Fibroblast of peridontal ligament (primary cell): ENCODE measurements around the gene FGFR2.

ENCODE experiments used
- DNase-seq: peaks from one replicate; pipeline ENCODE4 v3.0.0-alpha.2; 2010; ENCODE audit errors: extremely low read depth

The FGFR2 gene

GRCh38 chr10:121553511-121554264 is 44.6 kb downstream of the FGFR2 start:
- no peak for DNase-seq

- no peak for DNase-seq
These were observed 45.5 kb downstream of the FGFR2 start for GRCh38 chr10:121552746-121553145.

GRCh38 chr10:121551210-121551885 is 46.9 kb downstream of the FGFR2 start:
- no peak for DNase-seq

- no peak for DNase-seq
These were observed 53.9 kb downstream of the FGFR2 start for GRCh38 chr10:121544301-121544869.

GRCh38 chr10:121543545-121543944 is 54.7 kb downstream of the FGFR2 start:
- no peak for DNase-seq

- no peak for DNase-seq
These were observed 56.7 kb downstream of the FGFR2 start for GRCh38 chr10:121541450-121542120.

- no peak for DNase-seq
These were observed 57.4 kb downstream of the FGFR2 start for GRCh38 chr10:121540732-121541395.

GRCh38 chr10:121539786-121540185 is 58.5 kb downstream of the FGFR2 start:
- DNase-seq: no peak

GRCh38 chr10:121536310-121536913 is 61.8 kb downstream of the FGFR2 start:
- no peak for DNase-seq

GRCh38 chr10:121535381-121535780 is 62.9 kb downstream of the FGFR2 start:
- DNase-seq: no peak

- DNase-seq: no peak
These were observed 65.9 kb downstream of the FGFR2 start for GRCh38 chr10:121532292-121532864.

GRCh38 chr10:121531830-121532178 is 66.4 kb downstream of the FGFR2 start:
- no peak for DNase-seq

GRCh38 chr10:121531076-121531829 is 67.0 kb downstream of the FGFR2 start:
- DNase-seq: no peak

GRCh38 chr10:121530481-121531075 is 67.7 kb downstream of the FGFR2 start:
- no peak for DNase-seq

- peak; percentile 1 for DNase-seq
These were observed 70.6 kb downstream of the FGFR2 start for GRCh38 chr10:121527690-121528089.

- DNase-seq: no peak
These were observed 71.4 kb downstream of the FGFR2 start for GRCh38 chr10:121526801-121527221.

GRCh38 chr10:121526135-121526790 is 72.0 kb downstream of the FGFR2 start:
- no peak for DNase-seq

- no peak for DNase-seq
These were observed 72.8 kb downstream of the FGFR2 start for GRCh38 chr10:121525251-121526134.
